ENCODE measurements around the gene ATP1A1. TPM values are rescaled to one million over a fixed set of nuclear protein-coding genes. Genes with fewer than 3 reads are reported as not detected.

Gene ATP1A1
- total and polyA plus RNA-seq, 2 experiments from 2014 or later = 117 to 202 TPM

DNA sequence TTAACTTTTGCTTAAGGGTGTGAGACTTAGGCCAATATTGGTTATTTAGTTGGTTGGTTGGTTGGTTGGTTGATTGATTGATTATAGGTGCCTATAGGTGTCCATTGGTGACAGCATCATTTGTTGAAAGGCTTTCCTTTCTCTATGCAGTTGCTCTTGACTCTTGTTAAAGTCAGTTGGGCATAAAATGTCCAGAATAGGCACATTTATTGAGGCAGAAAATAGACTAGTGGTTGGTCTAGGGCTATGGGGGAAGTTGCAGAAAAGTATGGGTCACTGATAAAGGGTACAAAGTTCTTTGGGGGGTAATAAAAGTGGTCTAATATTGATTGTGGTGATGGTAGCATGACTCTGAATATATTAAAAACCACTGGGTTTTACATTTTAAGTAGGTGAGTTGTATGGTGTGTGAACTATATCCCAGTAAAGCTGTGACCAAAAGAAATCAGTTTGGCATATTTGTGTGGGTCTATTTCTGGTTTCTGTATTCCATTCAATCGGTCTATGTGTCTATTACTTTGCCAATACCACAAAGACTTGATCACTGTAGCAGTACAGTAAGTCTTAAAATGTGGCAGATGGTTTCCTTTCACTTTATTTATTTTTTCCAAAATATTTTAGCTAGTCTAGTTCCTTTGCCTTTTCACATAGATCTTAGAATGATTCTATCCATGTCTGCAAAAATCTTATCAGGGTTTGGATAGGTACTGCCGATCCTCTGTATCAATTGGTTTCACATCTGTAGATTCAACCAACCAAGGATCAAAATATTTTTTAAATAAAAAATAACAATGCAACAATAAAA lies 63.0 kb downstream of the ATP1A1 start:
- Histone ChIP-seq H2AFZ (no peak overlapping the region), H3K36me3 (ENCODE audit: insufficient read depth) (no peaks in the 10 kb centered on the region), H4K20me1 (replicated peaks; ENCODE audit: insufficient read depth) (no peaks in the 10 kb centered on the region), H3K4me3 (no peak overlapping the region), H3F3A (replicated peaks; ENCODE audit: low read depth) (no peaks in the 10 kb centered on the region), H3K27ac (ENCODE audit: low read depth) (no peak overlapping the region), H3K4me1 (ENCODE audit: insufficient read depth) (no peaks in the 10 kb centered on the region), H3K4me2 (no peak overlapping the region), H3K9me2 (ENCODE audit: insufficient read depth) (no peaks in the 10 kb centered on the region), H3K79me2 (replicated peaks; ENCODE audit: insufficient read depth) (no peaks in the 10 kb centered on the region), H3K27me3 (ENCODE audit: insufficient read depth) (no peaks in the 10 kb centered on the region)
- Mint-ChIP-seq H3K4me3 (no peak overlapping the region), H3K4me1 (peaks cover 3% of the 10 kb centered on the region; the same call in 2 of the 3 replicates), H3K27me3 (ENCODE audit: insufficient read depth, low read depth, poor library complexity) (peaks cover 4% of the 10 kb centered on the region), H3K36me3 (ENCODE audit: low read depth) (no peaks in the 10 kb centered on the region), H3K9me3 (no peaks in the 10 kb centered on the region), H3K27ac (no peak overlapping the region)
- DNase-seq (ENCODE audit: low spot score) (no peak), ATAC-seq (no peak)
- TF ChIP-seq EZH2 (IDR thresholded peaks at IDR 0.05; ENCODE audit: low read depth, unreplicated experiment) = no peak
- TF ChIP-seq EZH2phosphoT487 (IDR thresholded peaks at IDR 0.05; ENCODE audit: unreplicated experiment) = no peak
- TF ChIP-seq ZNF331 (CRISPR knock-in tag; IDR thresholded peaks at IDR 0.05; ENCODE audit: low read depth) = no peak
- TF ChIP-seq, protein P1, sequence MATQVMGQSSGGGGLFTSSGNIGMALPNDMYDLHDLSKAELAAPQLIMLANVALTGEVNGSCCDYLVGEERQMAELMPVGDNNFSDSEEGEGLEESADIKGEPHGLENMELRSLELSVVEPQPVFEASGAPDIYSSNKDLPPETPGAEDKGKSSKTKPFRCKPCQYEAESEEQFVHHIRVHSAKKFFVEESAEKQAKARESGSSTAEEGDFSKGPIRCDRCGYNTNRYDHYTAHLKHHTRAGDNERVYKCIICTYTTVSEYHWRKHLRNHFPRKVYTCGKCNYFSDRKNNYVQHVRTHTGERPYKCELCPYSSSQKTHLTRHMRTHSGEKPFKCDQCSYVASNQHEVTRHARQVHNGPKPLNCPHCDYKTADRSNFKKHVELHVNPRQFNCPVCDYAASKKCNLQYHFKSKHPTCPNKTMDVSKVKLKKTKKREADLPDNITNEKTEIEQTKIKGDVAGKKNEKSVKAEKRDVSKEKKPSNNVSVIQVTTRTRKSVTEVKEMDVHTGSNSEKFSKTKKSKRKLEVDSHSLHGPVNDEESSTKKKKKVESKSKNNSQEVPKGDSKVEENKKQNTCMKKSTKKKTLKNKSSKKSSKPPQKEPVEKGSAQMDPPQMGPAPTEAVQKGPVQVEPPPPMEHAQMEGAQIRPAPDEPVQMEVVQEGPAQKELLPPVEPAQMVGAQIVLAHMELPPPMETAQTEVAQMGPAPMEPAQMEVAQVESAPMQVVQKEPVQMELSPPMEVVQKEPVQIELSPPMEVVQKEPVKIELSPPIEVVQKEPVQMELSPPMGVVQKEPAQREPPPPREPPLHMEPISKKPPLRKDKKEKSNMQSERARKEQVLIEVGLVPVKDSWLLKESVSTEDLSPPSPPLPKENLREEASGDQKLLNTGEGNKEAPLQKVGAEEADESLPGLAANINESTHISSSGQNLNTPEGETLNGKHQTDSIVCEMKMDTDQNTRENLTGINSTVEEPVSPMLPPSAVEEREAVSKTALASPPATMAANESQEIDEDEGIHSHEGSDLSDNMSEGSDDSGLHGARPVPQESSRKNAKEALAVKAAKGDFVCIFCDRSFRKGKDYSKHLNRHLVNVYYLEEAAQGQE (IDR thresholded peaks at IDR 0.05; ENCODE audit: unreplicated experiment) = no peak
- no peak for TF ChIP-seq JUNB (IDR thresholded peaks at IDR 0.05; ENCODE audit: unreplicated experiment)
- TF ChIP-seq POLR2AphosphoS5 (IDR thresholded peaks at IDR 0.05; ENCODE audit: low read depth) = no peak

GRCh38 chr1:116436611-116436970 lies 63.5 kb downstream of the ATP1A1 start:
- Histone ChIP-seq H3F3A (replicated peaks; ENCODE audit: low read depth) (no peaks in the 10 kb centered on the region), H3K9me2 (ENCODE audit: insufficient read depth) (no peaks in the 10 kb centered on the region), H3K36me3 (ENCODE audit: insufficient read depth) (no peaks in the 10 kb centered on the region), H4K20me1 (replicated peaks; ENCODE audit: insufficient read depth) (no peaks in the 10 kb centered on the region), H3K4me2 (no peak overlapping the region), H3K4me3 (no peak overlapping the region), H3K79me2 (replicated peaks; ENCODE audit: insufficient read depth) (no peaks in the 10 kb centered on the region), H3K4me1 (ENCODE audit: insufficient read depth) (no peaks in the 10 kb centered on the region), H2AFZ (no peak overlapping the region), H3K27ac (ENCODE audit: low read depth) (no peak overlapping the region), H3K27me3 (ENCODE audit: insufficient read depth) (no peaks in the 10 kb centered on the region)
- ATAC-seq = no peak
- Mint-ChIP-seq H3K27ac (no peak overlapping the region), H3K36me3 (ENCODE audit: low read depth) (no peaks in the 10 kb centered on the region), H3K4me3 (no peak overlapping the region), H3K27me3 (ENCODE audit: insufficient read depth, low read depth, poor library complexity) (peaks cover 4% of the 10 kb centered on the region), H3K4me1 (peaks cover 3% of the 10 kb centered on the region; the same call in 2 of the 3 replicates), H3K9me3 (no peaks in the 10 kb centered on the region)
- no peak for DNase-seq (ENCODE audit: low spot score)
- TF ChIP-seq, protein P1 (IDR thresholded peaks at IDR 0.05; ENCODE audit: unreplicated experiment) = no peak
- TF ChIP-seq JUNB (IDR thresholded peaks at IDR 0.05; ENCODE audit: unreplicated experiment) = no peak
- no peak for TF ChIP-seq ETS1 (IDR thresholded peaks at IDR 0.05)
- TF ChIP-seq CREB1 (CRISPR knock-in tag; IDR thresholded peaks at IDR 0.05; ENCODE audit: low read depth) = no peak
- no peak for TF ChIP-seq STAT1 (IDR thresholded peaks at IDR 0.05; ENCODE audit: unreplicated experiment)
- no peak for TF ChIP-seq ZNF114 (CRISPR knock-in tag; IDR thresholded peaks at IDR 0.05)
